Spleen (tissue), 11 donors: ENCODE measurements around the gene SCGB1C1. TPM values are rescaled to one million over a fixed set of nuclear protein-coding genes. Genes with fewer than 3 reads are reported as not detected.

ENCODE experiments used
- DNase-seq: peaks from one replicate; pipeline ENCODE4 v3.0.0-alpha.2; 2020
- H3K27ac ChIP-seq, 8 donors: fragments of 200-600 bp; sonication (generic) in 7 of 8; 1 replicate in 4 of 8; 2 replicates in 4 of 8; pipeline versions ENCODE4 v1.5.0 to v1.8.0; 2016 to 2021; ENCODE audit warnings: inconsistent platforms in 4 of 8, mild to moderate bottlenecking in 4 of 8, moderate library complexity in 1 of 8
- H3K27me3 ChIP-seq, 7 donors: fragments of 200-600 bp; sonication (generic) in 6 of 7; replicated peaks in 1 of 7; 1 replicate in 4 of 7; 2 replicates in 3 of 7; pipeline versions ENCODE4 v1.5.0 to v1.8.0; 2016 to 2021; ENCODE audit warnings: inconsistent platforms in 3 of 7, mild to moderate bottlenecking in 1 of 7
- H3K36me3 ChIP-seq, 6 donors: fragments of 200-600 bp; sonication (generic) in 5 of 6; 1 replicate in 4 of 6; 2 replicates in 2 of 6; pipeline versions ENCODE4 v1.5.0 to v1.8.0; 2016 to 2021; ENCODE audit warnings: inconsistent platforms in 2 of 6
- H3K4me1 ChIP-seq, 6 donors: fragments of 200-600 bp; sonication (generic) in 5 of 6; 1 replicate in 3 of 6; 2 replicates in 3 of 6; pipeline versions ENCODE4 v1.5.0 to v1.8.0; 2016 to 2021; ENCODE audit warnings: inconsistent platforms in 3 of 6
- H3K4me3 ChIP-seq, 8 donors: fragments of 200-600 bp; sonication (generic) in 7 of 8; 1 replicate in 4 of 8; 2 replicates in 4 of 8; pipeline versions ENCODE4 v1.5.0 to v1.8.0; 2016 to 2021; ENCODE audit warnings: inconsistent platforms in 4 of 8, mild to moderate bottlenecking in 4 of 8, moderate library complexity in 2 of 8
- H3K9me3 ChIP-seq, 8 donors: fragments of 200-600 bp; sonication (generic) in 7 of 8; 1 replicate in 4 of 8; 2 replicates in 4 of 8; pipeline versions ENCODE4 v1.5.0 to v1.8.0; 2016 to 2021; ENCODE audit warnings: inconsistent platforms in 4 of 8
- POLR2A ChIP-seq, 3 donors: fragments of 450-650 bp; IDR thresholded peaks; one replicate each; pipeline ENCODE4 v1.5.1; 2017; ENCODE audit warnings: antibody characterized with exemption in 3 of 3, mild to moderate bottlenecking in 1 of 3
- POLR2AphosphoS5 ChIP-seq, 3 donors: sonication (generic); formaldehyde crosslinking; IDR thresholded peaks; one replicate each; pipeline ENCODE4 v1.5.1; 2017; ENCODE audit warnings: antibody characterized with exemption in 3 of 3
- WGBS, 5 donors: extraction: QIAGEN DNeasy Blood & Tissue Kit in 3 of 5; methylation state at CpG; one replicate each; pipeline versions ENCODE4 v1.1.5 to v1.1.7; 2013 to 2018; 5-methylcytosine and 5-hydroxymethylcytosine counted together
- intact Hi-C: fragments of 100-400 bp; cut with DNase I; formaldehyde crosslinking; loops from one replicate; pipeline ENCODE4 v1.15.0; 2023; ENCODE audit warnings: low total_unique reads
- polyA plus RNA-seq, 3 donors: library from polyadenylated mRNA; stranded (reverse); fragments of 200-250 nt; gene quantifications; one replicate each; pipeline ENCODE4 v1.2.1, GENCODE V29; 2013
- total RNA-seq, 7 donors: library from RNA; depleted of rRNA in 3 of 7; stranded (reverse); fragments of >200 nt in 3 of 7; fragmentation: NEBNext Ultra II Directional in 4 of 7; extraction: Animal tissue kit (Norgen Biotek cat#: 25700) in 4 of 7; gene quantifications; one replicate each; pipeline versions ENCODE4 v1.1.0 to v1.2.1, GENCODE V29; 2016 to 2021
- TF ChIP-seq, protein P1 (sequence below), 11 experiments: fragments of 200-600 bp in 7 of 11; fragments of 450-650 bp in 4 of 11; sonication (generic) in 4 of 11; IDR thresholded peaks in 8 of 11; conservative IDR thresholded peaks in 3 of 11; 1 replicate in 7 of 11; 2 replicates in 4 of 11; pipeline versions ENCODE4 v1.4.0 to v1.8.0; 2016 to 2021; ENCODE audit warnings: antibody characterized with exemption in 11 of 11, inconsistent platforms in 4 of 11, mild to moderate bottlenecking in 1 of 11
- donor health status: healthy with polysubstance abuse.
- donor health status: DM: no; HTN: no; CAD: no; lungs with moderate emphysema.
- donor health status: DM: no; HTN: no; CAD: no.
- donor health status: Bipolar disorder and iron deficiency.
- donor health status: healthy.
- donor health status: DM: no; HTN: no; CAD: no.
- donor health status: DM: yes; HTN: yes; CAD: no.

Gene SCGB1C1
- total and polyA plus RNA-seq, 10 donors, result not detected

DNA sequence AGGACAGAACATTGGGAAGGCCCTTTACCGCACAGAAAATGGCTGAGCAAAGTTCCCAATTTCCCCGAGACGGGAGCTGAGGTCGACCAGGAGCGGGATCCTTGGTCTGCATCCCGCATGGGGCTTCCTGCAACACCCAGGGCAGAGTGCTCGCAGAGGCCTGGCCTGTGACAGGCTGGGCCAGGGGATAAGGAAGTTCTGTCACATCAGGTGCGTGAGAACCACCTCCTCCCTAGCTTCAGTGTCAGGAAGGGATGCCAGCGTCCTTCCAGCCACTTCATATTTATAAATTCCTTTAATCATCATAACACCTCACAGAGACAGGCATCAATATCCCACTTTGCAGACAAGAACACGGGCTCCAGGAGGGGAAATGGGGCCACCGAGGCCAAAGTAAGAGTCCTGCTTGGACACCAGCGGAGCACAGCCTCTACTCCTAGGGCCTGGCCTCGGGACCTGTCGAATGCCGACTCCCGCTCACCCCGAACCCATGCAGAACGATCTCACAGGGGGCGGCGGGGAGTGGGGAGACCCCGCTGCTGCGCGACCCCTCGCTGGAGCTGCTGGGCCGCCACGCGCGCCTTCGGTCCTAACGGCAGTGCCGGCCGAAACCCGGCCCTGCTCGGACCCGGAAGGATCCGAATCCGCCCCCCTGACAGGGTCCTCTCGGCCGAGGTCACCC lies 13.8 kb downstream of the SCGB1C1 start:
- H3K4me1 ChIP-seq, result peaks cover 27 to 82% (median 68%) of the 10 kb centered on the region in 6 donors
- TF ChIP-seq POLR2AphosphoS5 (IDR thresholded peaks at IDR 0.05), result no peak
- peak overlapping the region; percentile 98 to 100 (median 99) for H3K27ac ChIP-seq
- H3K9me3 ChIP-seq, result no peaks in the 10 kb centered on the region
- peak overlapping the region; percentile 67 to 96 (median 87) for H3K4me3 ChIP-seq
- WGBS, 5 donors, result 2 to 6% (median 4%) methylated on average over 10 to 39 of the region's 39 CpGs
- peak; percentile 86 for DNase-seq
- peaks cover 0 to 63% (median 49%) of the 10 kb centered on the region in 6 donors for H3K36me3 ChIP-seq
- no peaks in the 10 kb centered on the region for H3K27me3 ChIP-seq
- intact Hi-C loops, result no loop called here

DNA sequence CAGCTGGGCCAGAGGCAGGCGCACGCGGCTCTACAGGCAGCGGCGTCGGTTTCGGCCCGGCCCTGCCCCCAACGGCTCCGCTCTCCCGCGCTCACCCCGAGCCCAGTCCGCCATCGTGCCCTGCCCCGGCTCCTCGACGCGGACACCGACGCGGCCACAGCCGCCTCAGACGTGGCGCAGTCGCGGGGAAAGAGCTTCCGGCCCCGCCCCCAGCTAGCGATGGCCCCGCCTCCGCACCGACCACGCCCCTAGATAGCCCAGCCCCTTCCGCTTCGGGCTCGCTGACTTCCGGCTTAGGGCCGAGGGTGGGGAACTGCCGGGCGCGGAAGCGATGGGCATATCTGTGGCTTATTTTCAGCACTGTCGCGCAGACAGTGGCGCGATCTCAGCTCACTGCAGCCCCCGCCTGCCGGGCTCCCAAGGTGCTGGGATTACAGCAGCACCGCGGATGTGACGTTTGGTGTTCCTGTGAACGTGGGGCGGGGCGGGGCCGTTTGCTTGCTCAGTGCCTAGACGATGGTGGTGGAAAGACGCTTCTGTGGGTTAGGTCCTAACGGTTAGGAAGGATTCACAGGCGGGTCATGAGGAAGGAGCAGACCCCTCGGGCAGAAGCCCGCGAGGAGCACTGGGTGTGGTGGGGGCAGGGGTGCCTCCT lies 14.5 kb downstream of the SCGB1C1 start, which contains the start of the genes BET1L and RIC8A:
Gene BET1L, minus strand, starts transcription at position 192 of the 655 bp plus-strand sequence. Its CDS starts 78 bp downstream, at position 114.
Gene RIC8A, plus strand, starts transcription at position 501 of the 655 bp plus-strand sequence. CDS start 1,147 bp downstream, outside the sequence.
- TF ChIP-seq, protein P1, sequence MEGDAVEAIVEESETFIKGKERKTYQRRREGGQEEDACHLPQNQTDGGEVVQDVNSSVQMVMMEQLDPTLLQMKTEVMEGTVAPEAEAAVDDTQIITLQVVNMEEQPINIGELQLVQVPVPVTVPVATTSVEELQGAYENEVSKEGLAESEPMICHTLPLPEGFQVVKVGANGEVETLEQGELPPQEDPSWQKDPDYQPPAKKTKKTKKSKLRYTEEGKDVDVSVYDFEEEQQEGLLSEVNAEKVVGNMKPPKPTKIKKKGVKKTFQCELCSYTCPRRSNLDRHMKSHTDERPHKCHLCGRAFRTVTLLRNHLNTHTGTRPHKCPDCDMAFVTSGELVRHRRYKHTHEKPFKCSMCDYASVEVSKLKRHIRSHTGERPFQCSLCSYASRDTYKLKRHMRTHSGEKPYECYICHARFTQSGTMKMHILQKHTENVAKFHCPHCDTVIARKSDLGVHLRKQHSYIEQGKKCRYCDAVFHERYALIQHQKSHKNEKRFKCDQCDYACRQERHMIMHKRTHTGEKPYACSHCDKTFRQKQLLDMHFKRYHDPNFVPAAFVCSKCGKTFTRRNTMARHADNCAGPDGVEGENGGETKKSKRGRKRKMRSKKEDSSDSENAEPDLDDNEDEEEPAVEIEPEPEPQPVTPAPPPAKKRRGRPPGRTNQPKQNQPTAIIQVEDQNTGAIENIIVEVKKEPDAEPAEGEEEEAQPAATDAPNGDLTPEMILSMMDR (IDR thresholded peaks at IDR 0.05 in 8 of 11, conservative IDR thresholded peaks at IDR 0.05 in 3 of 11), result peak in 4 of 11 experiments; percentile 22 to 37 (median 29)
- peak; percentile 76 to 91 (median 91) for TF ChIP-seq POLR2A (IDR thresholded peaks at IDR 0.05)
- peak; percentile 97 to 98 (median 97) for TF ChIP-seq POLR2AphosphoS5 (IDR thresholded peaks at IDR 0.05)
- peaks cover 27 to 77% (median 63%) of the 10 kb centered on the region in 6 donors for H3K4me1 ChIP-seq
- 0 to 1% (median 0%) methylated on average over 35 to 63 of the region's 63 CpGs for WGBS, 5 donors
- peak; percentile 99 for DNase-seq
- H3K4me3 ChIP-seq, result peak within 1 kb of the TSS; percentile 67 to 96 (median 87)
- peak within 1 kb of the TSS; percentile 98 to 100 (median 99) for H3K27ac ChIP-seq
- H3K27me3 ChIP-seq, result no peaks in the 10 kb centered on the region
- intact Hi-C loops, result no loop called here
- H3K36me3 ChIP-seq, result peaks cover 0 to 67% (median 55%) of the 10 kb centered on the region in 6 donors
- H3K9me3 ChIP-seq, result no peaks in the 10 kb centered on the region

DNA sequence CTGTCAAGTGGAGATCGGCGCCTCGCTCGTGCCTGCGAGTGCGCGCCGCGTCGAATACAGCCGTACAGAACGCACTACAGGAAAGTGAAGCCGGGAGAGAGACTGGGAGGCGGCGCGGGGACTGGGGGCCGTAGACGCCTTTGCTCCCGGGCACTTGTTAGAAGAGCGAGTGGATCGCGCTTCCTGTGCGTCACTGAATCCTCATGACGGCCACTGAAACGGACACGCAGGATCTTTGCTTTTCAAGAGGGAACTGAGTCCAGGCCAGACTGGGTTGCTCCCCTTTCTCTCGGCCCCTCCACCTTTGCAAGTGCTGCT lies 14.9 kb downstream of the SCGB1C1 start:
- intact Hi-C loops, result no loop called here
- TF ChIP-seq POLR2AphosphoS5 (IDR thresholded peaks at IDR 0.05), result no peak
- H3K9me3 ChIP-seq, result no peaks in the 10 kb centered on the region
- no peaks in the 10 kb centered on the region for H3K27me3 ChIP-seq
- 0 to 1% (median 0%) methylated on average over 22 to 27 of the region's 27 CpGs for WGBS, 5 donors
- H3K27ac ChIP-seq, result peak overlapping the region; percentile 98 to 100 (median 99)
- H3K4me3 ChIP-seq, result peak overlapping the region; percentile 67 to 96 (median 87)
- peaks cover 27 to 72% (median 58%) of the 10 kb centered on the region in 6 donors for H3K4me1 ChIP-seq
- no peak for DNase-seq
- H3K36me3 ChIP-seq, result peaks cover 0 to 68% (median 58%) of the 10 kb centered on the region in 6 donors

DNA sequence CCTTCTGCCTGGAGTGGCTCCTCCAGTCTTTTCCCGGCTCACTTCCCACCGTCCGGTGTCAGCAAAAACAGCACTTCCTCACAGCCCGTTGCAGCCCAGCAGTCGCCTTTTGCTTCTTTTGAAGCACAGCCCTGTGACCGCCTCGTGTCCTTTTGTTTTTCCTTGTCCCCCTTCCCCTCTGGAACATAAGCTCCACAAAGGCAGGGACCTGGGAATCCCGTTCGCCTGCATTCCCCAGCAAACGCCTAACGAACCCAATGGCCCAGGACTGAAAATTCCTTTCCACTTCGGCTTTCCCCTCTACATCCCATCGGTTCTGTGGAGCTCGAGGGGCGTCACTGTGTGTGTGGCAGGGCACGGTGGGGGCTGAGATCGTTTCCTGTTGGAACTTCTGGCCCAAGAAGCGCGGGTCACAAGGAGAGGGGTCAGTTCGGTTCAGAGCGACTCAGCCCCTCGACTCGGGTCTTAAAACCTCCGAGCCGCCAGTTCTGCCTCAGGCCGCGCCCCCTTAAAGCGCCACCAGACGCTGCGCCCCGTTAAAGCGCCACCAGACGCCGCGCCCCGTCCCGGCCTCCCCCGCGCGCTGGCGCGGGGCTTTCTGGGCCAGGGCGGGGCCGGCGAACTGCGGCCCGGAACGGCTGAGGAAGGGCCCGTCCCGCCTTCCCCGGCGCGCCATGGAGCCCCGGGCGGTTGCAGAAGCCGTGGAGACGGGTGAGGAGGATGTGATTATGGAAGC lies 15.5 kb downstream of the SCGB1C1 start:
- Histone ChIP-seq H3K27me3 (no peaks in the 10 kb centered on the region), H3K9me3 (no peaks in the 10 kb centered on the region), H3K4me1 (peaks cover 27 to 67% (median 53%) of the 10 kb centered on the region in 6 donors), H3K4me3 (peak overlapping the region; percentile 67 to 96 (median 87)), H3K27ac (peak overlapping the region; percentile 98 to 100 (median 99)), H3K36me3 (peaks cover 0 to 68% (median 58%) of the 10 kb centered on the region in 6 donors)
- intact Hi-C loops, result no loop called here
- DNase-seq, result peak; percentile 97
- WGBS, 5 donors, result 0% methylated on average over 30 to 57 of the region's 57 CpGs
- TF ChIP-seq, protein P1 (IDR thresholded peaks at IDR 0.05 in 8 of 11, conservative IDR thresholded peaks at IDR 0.05 in 3 of 11), result peak in 3 of 11 experiments; percentile 11 to 45 (median 21)
- TF ChIP-seq POLR2AphosphoS5 (IDR thresholded peaks at IDR 0.05) (peak in 2 of 3 donors; percentile 89 to 91), POLR2A (IDR thresholded peaks at IDR 0.05) (peak in 2 of 3 donors; percentile 31 to 88)
